GM21381 (cell line): Measurements from ENCODE around the gene RSBN1.
"Not testable (repeated sequence)": the region's sequence is repeated elsewhere in the genome, so short reads cannot be mapped to it uniquely, and the experiment has no call there.

Experiments used
- ATAC-seq: cut with Tn5 transposase; IDR thresholded peaks from one replicate; pipeline ENCODE4 v1.9.1; 2021; ENCODE audit warnings: mild to moderate bottlenecking, moderate library complexity; ENCODE audit not compliant: unreplicated experiment

Gene RSBN1

GRCh38 chr1:113783254-113784103, 28.8 kb downstream of the RSBN1 start:
- peak; percentile 73 for ATAC-seq

GRCh38 chr1:113782406-113782805, 29.9 kb downstream of the RSBN1 start:
- ATAC-seq, result no peak

GRCh38 chr1:113780374-113781146, 31.7 kb downstream of the RSBN1 start:
- peak; percentile 47 for ATAC-seq

- ATAC-seq, result no peak
These were observed 32.7 kb downstream of the RSBN1 start for GRCh38 chr1:113779542-113779941.

- ATAC-seq, result no peak
These were observed 34.7 kb downstream of the RSBN1 start for GRCh38 chr1:113777561-113777960.

GRCh38 chr1:113770031-113770430, 42.2 kb downstream of the RSBN1 start:
- no peak for ATAC-seq

- no peak for ATAC-seq
These were observed 42.7 kb downstream of the RSBN1 start for GRCh38 chr1:113769601-113769970.

GRCh38 chr1:113768916-113769600, 43.2 kb downstream of the RSBN1 start:
- ATAC-seq, result no peak

GRCh38 chr1:113765306-113766230, 46.7 kb downstream of the RSBN1 start:
- ATAC-seq, result no peak

- no peak for ATAC-seq
These were observed 48.6 kb downstream of the RSBN1 start for GRCh38 chr1:113763661-113764060.

GRCh38 chr1:113761937-113762336, 50.3 kb downstream of the RSBN1 start:
- no peak for ATAC-seq

GRCh38 chr1:113760102-113761080, 51.9 kb downstream of the RSBN1 start:
- ATAC-seq, result no peak

- peak; percentile 83 for ATAC-seq
These were observed 52.8 kb downstream of the RSBN1 start, which contains the start of gene PHTF1 for GRCh38 chr1:113759333-113760101. Gene PHTF1, minus strand, starts transcription at chr1:113759486. Its CDS starts 783 bp downstream, at chr1:113758703.

- ATAC-seq, result peak; percentile 54
These were observed 53.5 kb downstream of the RSBN1 start for GRCh38 chr1:113758631-113759332.

GRCh38 chr1:113756461-113756860, 55.8 kb downstream of the RSBN1 start:
- ATAC-seq, result no peak

GRCh38 chr1:113753333-113753732, 58.9 kb downstream of the RSBN1 start:
- not testable (repeated sequence) for ATAC-seq

- ATAC-seq, result no peak
These were observed 60.8 kb downstream of the RSBN1 start for GRCh38 chr1:113751516-113751915.

- ATAC-seq, result no peak
These were observed 61.2 kb downstream of the RSBN1 start for GRCh38 chr1:113751114-113751513.
